ENCODE data around the gene MEIS3. TPM values are rescaled to one million over a fixed set of nuclear protein-coding genes. Genes with fewer than 3 reads are reported as not detected.

The MEIS3 gene
- total RNA-seq, 1 experiment from 2014 or later, result 9.6 TPM

GRCh38 chr19:47432091-47432490 is 12.8 kb upstream of the MEIS3 start:
- intact Hi-C loops (cut with micrococcal nuclease; ENCODE audit: unreplicated experiment), result no loop called here
- H3K4me3 ChIP-seq (ENCODE audit: low read depth, low read length, poor library complexity, severe bottlenecking), result no peak overlapping the region
- no TSS peak for BruUV-seq (replicated peaks)

GRCh38 chr19:47430041-47430802 is 10.9 kb upstream of the MEIS3 start:
- H3K4me3 ChIP-seq (ENCODE audit: low read depth, low read length, poor library complexity, severe bottlenecking), result no peak overlapping the region
- no peaks in the 10 kb centered on the region for H3K27me3 ChIP-seq (replicated peaks; ENCODE audit: insufficient read depth, low read depth, low read length, poor library complexity)
- peaks cover 17% of the 10 kb centered on the region for H3K4me1 ChIP-seq (ENCODE audit: insufficient read depth, low read length, poor library complexity, severe bottlenecking)
- H3K36me3 ChIP-seq (ENCODE audit: insufficient read depth, low read length, poor library complexity, severe bottlenecking), result no peaks in the 10 kb centered on the region
- CTCF ChIA-PET, result no interaction called here
- POLR2A ChIA-PET (ENCODE audit: low non-redundant PET), result no interaction called here
- no peaks in the 10 kb centered on the region for H3K9me3 ChIP-seq (ENCODE audit: low read depth, low read length, poor library complexity, severe bottlenecking)
- intact Hi-C loops (cut with micrococcal nuclease; ENCODE audit: unreplicated experiment), result no loop called here
- DNase-seq (ENCODE audit: low spot score), result no peak
- BruUV-seq (replicated peaks), result no TSS peak
- TF ChIP-seq CTCF (conservative IDR thresholded peaks at IDR 0.05; ENCODE audit: low read depth, low read length) (no peak), EZH2 (IDR thresholded peaks at IDR 0.05; ENCODE audit: borderline replicate concordance, low read depth, low read length, poor library complexity, severe bottlenecking) (no peak)
- H3K27ac ChIP-seq (ENCODE audit: low read depth, low read length, poor library complexity, severe bottlenecking), result no peak overlapping the region

More at GRCh38 chr19:47432091-47432490, 12.8 kb upstream of the MEIS3 start:
- DNase-seq (ENCODE audit: low spot score), result no peak
- ChIA-PET POLR2A (ENCODE audit: low non-redundant PET) (no interaction called here), CTCF (no interaction called here)
- Histone ChIP-seq H3K27ac (ENCODE audit: low read depth, low read length, poor library complexity, severe bottlenecking) (no peak overlapping the region), H3K9me3 (ENCODE audit: low read depth, low read length, poor library complexity, severe bottlenecking) (no peaks in the 10 kb centered on the region), H3K27me3 (replicated peaks; ENCODE audit: insufficient read depth, low read depth, low read length, poor library complexity) (no peaks in the 10 kb centered on the region), H3K36me3 (ENCODE audit: insufficient read depth, low read length, poor library complexity, severe bottlenecking) (no peaks in the 10 kb centered on the region), H3K4me1 (ENCODE audit: insufficient read depth, low read length, poor library complexity, severe bottlenecking) (peaks cover 17% of the 10 kb centered on the region)
- TF ChIP-seq EZH2 (IDR thresholded peaks at IDR 0.05; ENCODE audit: borderline replicate concordance, low read depth, low read length, poor library complexity, severe bottlenecking) (no peak), CTCF (conservative IDR thresholded peaks at IDR 0.05; ENCODE audit: low read depth, low read length) (no peak)

- Histone ChIP-seq H3K36me3 (ENCODE audit: insufficient read depth, low read length, poor library complexity, severe bottlenecking) (no peaks in the 10 kb centered on the region), H3K27ac (ENCODE audit: low read depth, low read length, poor library complexity, severe bottlenecking) (no peak overlapping the region), H3K9me3 (ENCODE audit: low read depth, low read length, poor library complexity, severe bottlenecking) (no peaks in the 10 kb centered on the region), H3K4me3 (ENCODE audit: low read depth, low read length, poor library complexity, severe bottlenecking) (no peak overlapping the region), H3K4me1 (ENCODE audit: insufficient read depth, low read length, poor library complexity, severe bottlenecking) (peaks cover 17% of the 10 kb centered on the region), H3K27me3 (replicated peaks; ENCODE audit: insufficient read depth, low read depth, low read length, poor library complexity) (no peaks in the 10 kb centered on the region)
- intact Hi-C loops (cut with micrococcal nuclease; ENCODE audit: unreplicated experiment), result loop anchor here (5.0 kb wide), 1 partner anchor 53 kb away; the partner anchor contains the start of gene KPTN
- CTCF ChIA-PET, result interaction anchor here (1.1 to 1.9 kb wide), 5 partner anchors 7 to 269 kb away, joined by 4 to 16 read pairs (median 12); partner anchors contain the start of genes DHX34 and KPTN
- POLR2A ChIA-PET (ENCODE audit: low non-redundant PET), result no interaction called here
- BruUV-seq (replicated peaks), result no TSS peak
- no peak for DNase-seq (ENCODE audit: low spot score)
- TF ChIP-seq CTCF (conservative IDR thresholded peaks at IDR 0.05; ENCODE audit: low read depth, low read length), result no peak
- no peak for TF ChIP-seq EZH2 (IDR thresholded peaks at IDR 0.05; ENCODE audit: borderline replicate concordance, low read depth, low read length, poor library complexity, severe bottlenecking)
Measured at GRCh38 chr19:47429140-47429793, 9.9 kb upstream of the MEIS3 start.

All from A673 (cell line).